PC-3 (cell line): ENCODE data around the gene RSAD2. TPM values are rescaled to one million over a fixed set of nuclear protein-coding genes. Genes with fewer than 3 reads are reported as not detected.
"Not testable (repeated sequence)": the region's sequence is repeated elsewhere in the genome, so short reads cannot be mapped to it uniquely, and the experiment has no call there.

Experiments
- ATAC-seq: fragments of 200-7000 bp; cut with Tn5 transposase; 2 replicates; pipeline ENCODE4 v1.9.1; 2020; ENCODE audit warnings: mild to moderate bottlenecking, moderate library complexity
- BruUV-seq: library from RNA; stranded (reverse); fragments of 400-500 nt; replicated peaks from 2 replicates; lab custom pipeline; 2021; lab: Mats Ljungman, UMichigan
- CTCF ChIA-PET: fragments of 300-600 bp; sonication (Branson Sonifier 250); formaldehyde crosslinking; loops from one replicate; lab custom pipeline; 2022; ENCODE audit warnings: antibody characterized with exemption; lab: Charles Lee
- POLR2A ChIA-PET: fragments of 300-600 bp; sonication (Branson Sonifier 250); formaldehyde crosslinking; loops from one replicate; lab custom pipeline; 2022; ENCODE audit warnings: antibody characterized with exemption; ENCODE audit not compliant: unreplicated experiment; lab: Charles Lee
- DNase-seq: peaks from one replicate; pipeline ENCODE4 v3.0.0-alpha.2; 2015
- H2AFZ ChIP-seq: fragments of 300-600 bp; sonication (generic); 2 replicates; pipeline ENCODE4 v1.6.0; 2016; ENCODE audit warnings: antibody characterized with exemption, low read length
- H3F3A ChIP-seq: fragments of 300-600 bp; sonication (generic); one replicate; pipeline ENCODE4 v1.6.0; 2017; ENCODE audit warnings: antibody characterized with exemption, low read length, control low read depth, mild to moderate bottlenecking; ENCODE audit not compliant: unreplicated experiment
- H3K27ac ChIP-seq: fragments of 300-600 bp; sonication (generic); 2 replicates; pipeline ENCODE4 v1.5.1; 2016; ENCODE audit warnings: mild to moderate bottlenecking, low read length
- H3K27me3 ChIP-seq: fragments of 300-600 bp; sonication (generic); 2 replicates; pipeline ENCODE4 v1.6.1; 2016; ENCODE audit warnings: low read length, mixed read lengths
- H3K36me3 ChIP-seq: fragments of 300-600 bp; sonication (generic); 2 replicates; pipeline ENCODE4 v1.6.1; 2016; ENCODE audit warnings: low read depth, mixed run types, low read length, mixed read lengths
- H3K4me1 ChIP-seq: fragments of 300-600 bp; sonication (generic); 2 replicates; pipeline ENCODE4 v1.5.1; 2016; ENCODE audit warnings: low read length; ENCODE audit not compliant: insufficient read depth
- H3K4me2 ChIP-seq: fragments of 300-600 bp; sonication (generic); 2 replicates; pipeline ENCODE4 v1.6.0; 2016; ENCODE audit warnings: low read length
- H3K4me3 ChIP-seq: fragments of 300-600 bp; sonication (generic); 2 replicates; pipeline ENCODE4 v1.5.1; 2016; ENCODE audit warnings: mild to moderate bottlenecking, low read length, mixed read lengths
- H3K79me2 ChIP-seq: fragments of 300-600 bp; sonication (generic); 2 replicates; pipeline ENCODE4 v1.6.1; 2017; ENCODE audit warnings: low read length, mixed read lengths
- H3K9ac ChIP-seq: fragments of 300-600 bp; sonication (generic); 2 replicates; pipeline ENCODE4 v1.6.0; 2016; ENCODE audit warnings: mild to moderate bottlenecking, low read length
- H3K9me2 ChIP-seq: fragments of 300-600 bp; sonication (generic); replicated peaks from 2 replicates; pipeline ENCODE4 v1.6.1; 2016; ENCODE audit warnings: mixed run types, low read length, mixed read lengths
- H3K9me3 ChIP-seq: fragments of 300-600 bp; sonication (generic); 2 replicates; pipeline ENCODE4 v1.6.1; 2016; ENCODE audit warnings: low read length, mixed read lengths
- H4K20me1 ChIP-seq: fragments of 300-600 bp; sonication (generic); 2 replicates; pipeline ENCODE4 v1.6.1; 2016; ENCODE audit warnings: low read length, mixed read lengths
- CTCF ChIP-seq: fragments of 300-600 bp; sonication (generic); conservative IDR thresholded peaks from 2 replicates; pipeline ENCODE4 v1.5.1; 2017; ENCODE audit warnings: antibody characterized with exemption, low read depth, mild to moderate bottlenecking, low read length
- EZH2 ChIP-seq: fragments of 300-600 bp; sonication (generic); IDR thresholded peaks from one replicate; pipeline ENCODE4 v1.6.1; 2017; ENCODE audit warnings: antibody characterized with exemption, mild to moderate bottlenecking, low read length; ENCODE audit not compliant: unreplicated experiment
- EZH2phosphoT487 ChIP-seq: fragments of 300-600 bp; sonication (generic); IDR thresholded peaks from 2 replicates; pipeline ENCODE4 v1.6.1; 2018; ENCODE audit warnings: mild to moderate bottlenecking, antibody characterized with exemption, low read length, borderline replicate concordance
- intact Hi-C: fragments of 100-400 bp; cut with micrococcal nuclease; formaldehyde crosslinking; loops from 2 replicates; pipeline ENCODE4 v1.9.0; 2023
- total RNA-seq: library from RNA; depleted of rRNA; stranded (reverse); fragments of >200 nt; gene quantifications from 2 replicates; pipeline ENCODE4 v1.2.3, GENCODE V29; 2014

Gene RSAD2
- total RNA-seq, 1 experiment from 2014 or later, result 2.1 TPM

DNA sequence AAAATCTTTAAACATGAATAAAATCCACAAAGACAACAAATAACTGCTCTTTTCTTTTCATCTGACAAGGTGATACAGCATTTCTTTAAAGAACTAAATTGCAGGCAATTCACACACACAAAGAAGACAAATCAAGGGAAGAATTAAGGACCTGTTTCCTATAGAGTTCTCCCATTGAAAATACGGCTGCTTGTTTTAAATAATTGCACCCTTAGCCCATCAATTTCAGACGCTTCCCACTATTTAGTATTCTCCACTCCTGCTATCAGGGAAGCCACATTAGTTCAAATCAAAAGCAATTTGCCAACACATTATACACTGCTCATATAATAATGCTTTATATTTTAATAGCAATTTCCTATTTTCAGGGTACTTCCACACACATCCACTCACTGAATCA lies 23.2 kb upstream of the RSAD2 start:
- POLR2A ChIA-PET, result no interaction called here
- Histone ChIP-seq H4K20me1 (no peaks in the 10 kb centered on the region), H3K4me1 (peaks cover 14% of the 10 kb centered on the region), H3K27me3 (no peaks in the 10 kb centered on the region), H3K4me2 (no peak overlapping the region), H3K9ac (no peak overlapping the region), H3K9me3 (no peaks in the 10 kb centered on the region), H3K79me2 (no peaks in the 10 kb centered on the region), H3K4me3 (no peak overlapping the region), H2AFZ (no peak overlapping the region), H3F3A (no peaks in the 10 kb centered on the region), H3K9me2 (no peaks in the 10 kb centered on the region), H3K36me3 (no peaks in the 10 kb centered on the region), H3K27ac (no peak overlapping the region)
- ATAC-seq, result no peak
- BruUV-seq, result no TSS peak
- no peak for DNase-seq
- CTCF ChIA-PET, result no interaction called here
- intact Hi-C loops, result no loop called here
- TF ChIP-seq EZH2phosphoT487 (no peak), CTCF (no peak), EZH2 (no peak)

DNA sequence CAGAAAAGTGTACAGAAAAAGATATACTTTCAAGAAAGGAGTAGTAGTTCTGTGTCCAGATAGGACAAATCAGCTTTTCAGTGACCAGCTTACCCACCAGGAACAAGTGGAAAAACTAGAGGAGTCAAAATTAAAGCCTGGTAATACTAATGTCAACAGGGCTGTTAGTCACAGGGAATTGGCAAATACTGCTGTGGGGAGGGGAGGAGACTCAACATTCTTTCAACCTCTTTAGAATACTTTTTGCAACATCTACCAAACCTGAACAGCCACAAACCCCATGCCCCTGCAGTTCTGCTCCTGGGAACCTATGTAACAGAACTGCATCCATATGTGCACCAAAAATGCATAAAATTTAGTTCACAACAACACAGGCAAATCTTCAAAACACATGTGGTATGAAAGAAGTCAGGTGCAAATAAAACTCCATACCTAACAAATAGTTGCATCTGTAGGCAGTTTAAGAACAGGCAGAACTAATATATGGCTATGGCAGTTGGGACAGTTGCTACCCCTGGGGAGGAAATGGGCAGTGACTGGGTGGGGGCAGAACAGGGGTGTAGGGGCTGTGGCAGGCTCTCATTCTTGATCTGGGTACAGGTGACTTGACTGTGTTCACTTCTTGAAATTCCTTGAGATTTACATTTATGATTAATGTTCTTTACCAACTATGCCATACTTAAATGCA lies 21.6 kb upstream of the RSAD2 start:
- H3K9ac ChIP-seq, result no peak overlapping the region
- peaks cover 14% of the 10 kb centered on the region for H3K4me1 ChIP-seq
- H3K4me3 ChIP-seq, result no peak overlapping the region
- TF ChIP-seq EZH2 (no peak), EZH2phosphoT487 (no peak), CTCF (no peak)
- no peaks in the 10 kb centered on the region for H3K27me3 ChIP-seq
- no peaks in the 10 kb centered on the region for H3K9me2 ChIP-seq
- peak; percentile 81 for DNase-seq
- H3K27ac ChIP-seq, result no peak overlapping the region
- H4K20me1 ChIP-seq, result no peaks in the 10 kb centered on the region
- ChIA-PET POLR2A (interaction anchor here (0.5 kb wide), 1 partner anchor 29 kb away, joined by 3 read pairs; no protein-coding TSS in a partner anchor), CTCF (interaction anchor here (0.8 kb wide), 1 partner anchor 10 kb away, joined by 3 read pairs; the partner anchor contains the start of gene CMPK2)
- H3K9me3 ChIP-seq, result no peaks in the 10 kb centered on the region
- BruUV-seq, result no TSS peak
- no peak overlapping the region for H2AFZ ChIP-seq
- H3F3A ChIP-seq, result no peaks in the 10 kb centered on the region
- no peaks in the 10 kb centered on the region for H3K36me3 ChIP-seq
- 0 out of 2 replicates have a peak overlapping the region, but pooled peaks have one; percentile 27 for H3K4me2 ChIP-seq
- no peaks in the 10 kb centered on the region for H3K79me2 ChIP-seq
- intact Hi-C loops, result no loop called here
- ATAC-seq, result peak; percentile 100

DNA sequence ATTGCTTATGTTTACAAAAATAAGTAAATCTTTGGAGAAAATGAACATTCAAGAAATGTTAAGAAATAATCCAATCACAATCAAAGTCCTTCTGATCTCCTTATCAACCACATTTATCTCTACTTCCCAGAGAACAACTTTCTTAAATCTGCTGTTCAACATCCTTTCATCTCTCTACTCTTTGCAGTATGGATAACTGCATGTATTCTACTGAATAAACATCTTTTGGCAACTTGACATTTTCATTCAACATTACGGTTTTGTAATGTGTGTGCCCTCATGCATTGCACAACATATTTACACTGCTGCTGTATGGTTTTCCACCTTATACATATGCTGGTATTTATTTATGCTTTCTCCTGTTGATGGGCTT lies 21.0 kb upstream of the RSAD2 start:
- no peak for ATAC-seq
- Histone ChIP-seq H3K9me3 (no peaks in the 10 kb centered on the region), H3K9ac (no peak overlapping the region), H4K20me1 (no peaks in the 10 kb centered on the region), H3K4me1 (peaks cover 14% of the 10 kb centered on the region), H3K4me3 (no peak overlapping the region), H2AFZ (no peak overlapping the region), H3K27ac (no peak overlapping the region), H3F3A (no peaks in the 10 kb centered on the region), H3K4me2 (no peak overlapping the region), H3K36me3 (no peaks in the 10 kb centered on the region), H3K79me2 (no peaks in the 10 kb centered on the region), H3K9me2 (no peaks in the 10 kb centered on the region), H3K27me3 (no peaks in the 10 kb centered on the region)
- ChIA-PET POLR2A (no interaction called here), CTCF (interaction anchor here (0.6 kb wide), 1 partner anchor 21 kb away, joined by 4 read pairs; no protein-coding TSS in a partner anchor)
- peak; percentile 29 for DNase-seq
- BruUV-seq, result no TSS peak
- TF ChIP-seq EZH2, result no peak
- TF ChIP-seq CTCF, result no peak
- TF ChIP-seq EZH2phosphoT487, result no peak
- intact Hi-C loops, result no loop called here

DNA sequence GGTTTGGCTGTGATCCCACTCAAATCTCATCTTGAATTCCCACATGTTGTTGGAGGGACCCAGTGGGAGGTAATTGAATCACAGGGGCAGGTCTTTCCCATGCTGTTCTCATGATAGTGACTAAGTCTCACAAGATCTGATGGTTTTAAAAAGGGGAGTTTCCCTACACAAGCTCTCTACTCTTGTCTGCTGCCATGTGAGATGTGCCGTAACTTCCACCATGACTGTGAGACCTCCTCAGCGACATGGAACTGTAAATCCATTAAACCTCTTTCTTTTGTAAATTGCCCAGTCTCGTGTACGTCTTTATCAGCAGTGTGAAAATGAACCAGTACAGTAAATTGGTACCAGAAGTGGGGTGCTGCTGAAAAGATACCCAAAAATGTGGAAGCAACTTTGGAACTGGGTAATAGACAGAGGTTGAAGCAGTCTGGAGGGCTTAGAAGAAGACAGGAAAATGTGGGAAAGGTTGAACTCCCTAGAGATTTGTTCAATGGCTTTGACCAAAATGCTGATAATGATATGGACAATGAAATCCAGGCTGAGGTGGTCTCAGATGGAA lies 19.0 kb upstream of the RSAD2 start:
- H3K27ac ChIP-seq, POLR2A ChIA-PET, H3K79me2 ChIP-seq, CTCF ChIA-PET, H3K9ac ChIP-seq, H3F3A ChIP-seq, H3K9me3 ChIP-seq, DNase-seq, H3K27me3 ChIP-seq, H3K4me3 ChIP-seq, H3K4me2 ChIP-seq, BruUV-seq, H4K20me1 ChIP-seq, H3K9me2 ChIP-seq, H2AFZ ChIP-seq, intact Hi-C loops, ATAC-seq, H3K36me3 ChIP-seq: not testable (repeated sequence)
- peaks cover 14% of the 10 kb centered on the region for H3K4me1 ChIP-seq
